HCT116 (cell line): Measurements from ENCODE around the gene KCNMB2. TPM values are rescaled to one million over a fixed set of nuclear protein-coding genes. Genes with fewer than 3 reads are reported as not detected.
A peak's percentile ranks its signal among the peaks of the same experiment; 100 is the strongest.

ENCODE experiments used
- ATAC-seq: fragments of 200-7000 bp; cut with Tn5 transposase; 2 replicates; pipeline ENCODE4 v1.9.1; 2020; ENCODE audit warnings: mild to moderate bottlenecking, moderate library complexity
- BruUV-seq: library from RNA; stranded (reverse); fragments of 400-500 nt; replicated peaks from 2 replicates; lab custom pipeline; 2021; lab: Mats Ljungman, UMichigan
- CTCF ChIA-PET: fragments of 300-600 bp; sonication (Branson Sonifier 250); formaldehyde crosslinking; loops from one replicate; lab custom pipeline; 2021; ENCODE audit warnings: antibody characterized with exemption; lab: Charles Lee
- POLR2A ChIA-PET: fragments of 300-600, 350-600 bp; sonication (Branson Sonifier 250); formaldehyde crosslinking; loops from one replicate; lab custom pipeline; 2021; ENCODE audit warnings: antibody characterized with exemption; lab: Charles Lee
- RAD21 ChIA-PET, 2 experiments: fragments of 300-600 bp; sonication (Branson Sonifier 250); formaldehyde crosslinking; loops; one replicate each; lab custom pipeline; 2023; ENCODE audit warnings: low total read pairs in 2 of 2; ENCODE audit not compliant: uncharacterized antibody in 2 of 2, unreplicated experiment in 2 of 2, low non-redundant PET in 1 of 2; lab: Charles Lee
- DNase-seq: peaks from one replicate; pipeline ENCODE4 v3.0.0-alpha.2; 2010; ENCODE audit warnings: low read depth, low spot score
- H2AFZ ChIP-seq: fragments of 200-600 bp; shearing (Covaris generic), sonication (generic); 2 replicates; pipeline ENCODE4 v1.6.1; 2017; ENCODE audit warnings: low read depth, mixed run types, mixed read lengths, antibody characterized with exemption, low read length; ENCODE audit not compliant: poor library complexity, severe bottlenecking
- H3K27ac ChIP-seq: 2 replicates; pipeline ENCODE4 v1.5.1; 2012; ENCODE audit warnings: low read depth, low read length
- H3K27me3 ChIP-seq: fragments of 200-600 bp; sonication (generic); 2 replicates; pipeline ENCODE4 v1.6.1; 2016; ENCODE audit warnings: mixed run types, low read length, mixed read lengths; ENCODE audit not compliant: insufficient read depth
- H3K36me3 ChIP-seq, 2 experiments: fragments of 200-500 bp in 1 of 2; fragments of 200-600 bp in 1 of 2; sonication (Bioruptor generic) in 1 of 2; sonication (generic) in 1 of 2; 2 replicates each; pipeline versions ENCODE4 v1.5.1 to v1.6.1; 2014 to 2016; ENCODE audit warnings: low read length in 2 of 2, inconsistent platforms in 1 of 2, mixed read lengths in 1 of 2, mixed run types in 1 of 2; ENCODE audit not compliant: insufficient read depth in 2 of 2, control insufficient read depth in 1 of 2
- H3K4me1 ChIP-seq, 2 experiments: fragments of 200-600 bp in 1 of 2; sonication (generic) in 1 of 2; 2 replicates each; pipeline versions ENCODE4 v1.5.1 to v1.6.1; 2012 to 2017; ENCODE audit warnings: low read length in 2 of 2, inconsistent platforms in 1 of 2, mild to moderate bottlenecking in 1 of 2, mixed read lengths in 1 of 2, mixed run types in 1 of 2, moderate library complexity in 1 of 2; ENCODE audit not compliant: insufficient read depth in 2 of 2, control insufficient read depth in 1 of 2
- H3K4me2 ChIP-seq: fragments of 200-600 bp; sonication (generic); 2 replicates; pipeline ENCODE4 v1.6.1; 2017; ENCODE audit warnings: mixed run types, low read length, mixed read lengths
- H3K4me3 ChIP-seq, 2 experiments: fragments of 200-600 bp in 1 of 2; sonication (generic) in 1 of 2; replicated peaks in 1 of 2; 2 replicates each; pipeline ENCODE4 v1.5.1; 2011 to 2016; ENCODE audit warnings: low read length in 2 of 2, control low read depth in 1 of 2, low read depth in 1 of 2, mild to moderate bottlenecking in 1 of 2, mixed read lengths in 1 of 2, mixed run types in 1 of 2
- H3K79me2 ChIP-seq: fragments of 200-600 bp; sonication (generic); 2 replicates; pipeline ENCODE4 v1.6.1; 2017; ENCODE audit warnings: mild to moderate bottlenecking, mixed run types, low read length, moderate library complexity, mixed read lengths; ENCODE audit not compliant: insufficient read depth
- H3K9ac ChIP-seq: fragments of 200-600 bp; sonication (generic); 2 replicates; pipeline ENCODE4 v1.6.1; 2016; ENCODE audit warnings: low read length, mixed read lengths
- H3K9me2 ChIP-seq: fragments of 200-600 bp; sonication (generic), shearing (Covaris generic); 2 replicates; pipeline ENCODE4 v1.6.1; 2017; ENCODE audit warnings: mixed run types, mild to moderate bottlenecking, moderate library complexity; ENCODE audit not compliant: insufficient read depth
- H3K9me3 ChIP-seq, 2 experiments: fragments of 200-500 bp in 1 of 2; fragments of 200-600 bp in 1 of 2; sonication (Bioruptor generic) in 1 of 2; sonication (generic) in 1 of 2; 2 replicates each; pipeline ENCODE4 v1.6.1; 2014 to 2017; ENCODE audit warnings: low read length in 2 of 2, mixed read lengths in 2 of 2, inconsistent platforms in 1 of 2, low read depth in 1 of 2, mild to moderate bottlenecking in 1 of 2, mixed run types in 1 of 2, moderate library complexity in 1 of 2; ENCODE audit not compliant: control insufficient read depth in 1 of 2, insufficient read depth in 1 of 2
- H4K20me1 ChIP-seq: fragments of 200-600 bp; sonication (generic), shearing (Covaris generic); 2 replicates; pipeline ENCODE4 v1.6.1; 2017; ENCODE audit warnings: mixed run types, mild to moderate bottlenecking, moderate library complexity; ENCODE audit not compliant: insufficient read depth
- CBX3 ChIP-seq: IDR thresholded peaks from 2 replicates; pipeline ENCODE4 v1.6.1; 2012; ENCODE audit warnings: low read depth
- ELF1 ChIP-seq: IDR thresholded peaks from 2 replicates; pipeline ENCODE4 v1.6.1; 2012; ENCODE audit warnings: low read depth, borderline replicate concordance
- EZH2phosphoT487 ChIP-seq: fragments of 200-600 bp; IDR thresholded peaks from 2 replicates; pipeline ENCODE4 v1.6.1; 2018; ENCODE audit warnings: antibody characterized with exemption, borderline replicate concordance
- FOSL1 ChIP-seq: IDR thresholded peaks from 2 replicates; pipeline ENCODE4 v1.6.1; 2012; ENCODE audit warnings: low read depth
- POLR2AphosphoS5 ChIP-seq: IDR thresholded peaks from 2 replicates; pipeline ENCODE4 v1.6.1; 2011; ENCODE audit warnings: mild to moderate bottlenecking, low read depth, low read length, moderate library complexity
- RAD21 ChIP-seq: IDR thresholded peaks from 2 replicates; pipeline ENCODE4 v1.6.1; 2012; ENCODE audit warnings: low read depth, mild to moderate bottlenecking
- REST ChIP-seq: IDR thresholded peaks from 2 replicates; pipeline ENCODE4 v1.6.1; 2012; ENCODE audit warnings: low read depth
- SRF ChIP-seq: IDR thresholded peaks from 2 replicates; pipeline ENCODE4 v1.6.1; 2012; ENCODE audit warnings: low read depth
- ZFX ChIP-seq: fragments of 450-650 bp; IDR thresholded peaks from 2 replicates; pipeline ENCODE4 v1.6.1; 2017
- intact Hi-C: fragments of 100-400 bp; cut with micrococcal nuclease; formaldehyde crosslinking; loops from 2 replicates; pipeline ENCODE4 v1.10.0; 2022
- total RNA-seq: library from RNA; stranded (reverse); gene quantifications from one replicate; pipeline ENCODE4 v1.2.1, GENCODE V29; 2021; ENCODE audit not compliant: unreplicated experiment

Gene KCNMB2
- total RNA-seq, 1 experiment from 2014 or later: not detected

- TF ChIP-seq EZH2phosphoT487: no peak
- TF ChIP-seq CBX3: no peak
- no peak for TF ChIP-seq FOSL1
- TF ChIP-seq REST: no peak
- no peak for TF ChIP-seq RAD21
- no peak for TF ChIP-seq ZFX
- no peak for TF ChIP-seq SRF
- TF ChIP-seq, all 23 proteins: peak for 0
These were observed 129.5 kb downstream of the KCNMB2 start (continued) for GRCh38 chr3:178665747-178666146.

GRCh38 chr3:178669022-178669601 lies 132.9 kb downstream of the KCNMB2 start:
- no peak overlapping the region for H3K27ac ChIP-seq
- intact Hi-C loops: no loop called here
- ChIA-PET POLR2A (no interaction called here), CTCF (no interaction called here)
- H3K9me3 ChIP-seq: no peaks in the 10 kb centered on the region
- BruUV-seq: no TSS peak
- H3K27me3 ChIP-seq: no peaks in the 10 kb centered on the region
- peak overlapping the region; percentile 16; the same call in 1 of the 2 replicates for H3K4me2 ChIP-seq
- H3K36me3 ChIP-seq: no peaks in the 10 kb centered on the region
- ATAC-seq: no peak
- H3K4me3 ChIP-seq: no peak overlapping the region
- no peaks in the 10 kb centered on the region for H3K79me2 ChIP-seq
- TF ChIP-seq POLR2AphosphoS5 (no peak), ELF1 (no peak), RAD21 (no peak)
- TF ChIP-seq, all 23 proteins: peak for 0
- RAD21 ChIA-PET: no interaction called here
- H2AFZ ChIP-seq: no peak overlapping the region
- H4K20me1 ChIP-seq: no peaks in the 10 kb centered on the region
- H3K4me1 ChIP-seq: peaks cover 0 to 12% of the 10 kb centered on the region in 2 experiments; a peak in 1 of 4 replicates
- DNase-seq: no peak
- no peak overlapping the region for H3K9ac ChIP-seq
- no peaks in the 10 kb centered on the region for H3K9me2 ChIP-seq
